Nephron (organoid): Measurements from ENCODE around the gene CTSF.
"Not testable (repeated sequence)": the region's sequence is repeated elsewhere in the genome, so short reads cannot be mapped to it uniquely, and the experiment has no call there.

ENCODE experiments used
- H3K27ac Mint-ChIP-seq, 3 experiments: 2 replicates each; pipeline ENCODE4 v1.8.0; 2020; ENCODE audit warnings: mixed read lengths in 3 of 3, mild to moderate bottlenecking in 2 of 3, moderate library complexity in 1 of 3
- H3K27me3 Mint-ChIP-seq: 2 replicates; pipeline ENCODE4 v1.8.0; 2021; ENCODE audit warnings: low read depth, mild to moderate bottlenecking, moderate library complexity, mixed read lengths
- H3K36me3 Mint-ChIP-seq: 2 replicates; pipeline ENCODE4 v1.8.0; 2020; ENCODE audit warnings: low read depth, mixed read lengths
- H3K4me1 Mint-ChIP-seq: 2 replicates; pipeline ENCODE4 v1.8.0; 2020; ENCODE audit warnings: mixed read lengths
- H3K4me3 Mint-ChIP-seq, 3 experiments: 2 replicates each; pipeline ENCODE4 v1.8.0; 2020; ENCODE audit warnings: mild to moderate bottlenecking in 3 of 3, mixed read lengths in 3 of 3, moderate library complexity in 2 of 3
- H3K9me3 Mint-ChIP-seq: 2 replicates; pipeline ENCODE4 v1.8.0; 2020; ENCODE audit warnings: mixed read lengths
- TF ChIP-seq, protein P1 (sequence below), 3 experiments: fragments of 200-600 bp; sonication (generic); IDR thresholded peaks; one replicate each; pipeline ENCODE4 v1.5.0; 2021; ENCODE audit warnings: antibody characterized with exemption in 3 of 3; ENCODE audit not compliant: unreplicated experiment in 3 of 3

Gene CTSF

DNA sequence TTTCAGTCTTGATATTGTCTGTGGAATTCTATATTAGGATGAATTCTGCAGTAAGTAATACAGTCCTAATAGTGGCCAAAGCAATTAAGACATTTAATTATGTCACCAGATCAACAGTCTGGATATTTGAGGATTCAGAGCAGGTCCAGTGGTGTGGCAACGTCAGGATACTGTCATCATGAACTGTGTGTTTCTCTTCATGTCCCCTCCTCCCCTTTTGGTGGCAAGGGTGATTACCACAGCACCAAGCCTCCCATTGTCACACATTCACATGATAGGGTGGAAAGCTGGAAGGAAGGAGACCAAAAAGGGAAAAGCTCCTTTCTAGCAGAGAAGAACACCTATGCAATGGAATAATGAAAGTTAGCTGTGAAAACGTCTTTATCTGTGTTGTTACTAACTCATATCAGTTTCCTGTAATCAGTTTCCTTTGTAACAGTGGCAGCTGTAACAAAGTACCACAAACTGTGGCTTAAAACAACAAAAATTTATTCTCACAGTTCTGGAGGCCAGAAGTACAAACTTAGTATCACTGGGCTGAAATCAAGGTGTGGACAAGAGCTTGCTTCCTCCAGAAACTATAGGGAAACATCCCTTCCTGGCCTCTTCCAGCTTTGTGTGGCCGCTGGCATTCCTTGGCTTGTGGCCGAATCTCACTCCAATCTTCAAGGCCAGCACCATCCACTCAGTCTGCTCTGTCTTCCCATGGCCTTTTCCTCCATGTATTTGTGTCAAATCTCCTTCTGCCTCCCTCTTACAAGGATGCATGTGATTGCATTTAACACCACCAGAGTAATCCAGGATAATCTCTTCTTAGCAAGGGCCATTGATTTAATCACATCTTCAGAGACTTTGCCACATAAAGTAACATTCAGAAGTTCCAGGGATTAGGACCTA, 41.6 kb upstream of the CTSF start:
- Mint-ChIP-seq H3K9me3 (no peaks in the 10 kb centered on the region), H3K36me3 (peaks cover 9% of the 10 kb centered on the region), H3K27me3 (no peaks in the 10 kb centered on the region), H3K4me3 (no peak overlapping the region), H3K4me1 (peaks cover 6% of the 10 kb centered on the region), H3K27ac (peak overlapping the region in 1 of 3 experiments; percentile 6)
- TF ChIP-seq, protein P1, sequence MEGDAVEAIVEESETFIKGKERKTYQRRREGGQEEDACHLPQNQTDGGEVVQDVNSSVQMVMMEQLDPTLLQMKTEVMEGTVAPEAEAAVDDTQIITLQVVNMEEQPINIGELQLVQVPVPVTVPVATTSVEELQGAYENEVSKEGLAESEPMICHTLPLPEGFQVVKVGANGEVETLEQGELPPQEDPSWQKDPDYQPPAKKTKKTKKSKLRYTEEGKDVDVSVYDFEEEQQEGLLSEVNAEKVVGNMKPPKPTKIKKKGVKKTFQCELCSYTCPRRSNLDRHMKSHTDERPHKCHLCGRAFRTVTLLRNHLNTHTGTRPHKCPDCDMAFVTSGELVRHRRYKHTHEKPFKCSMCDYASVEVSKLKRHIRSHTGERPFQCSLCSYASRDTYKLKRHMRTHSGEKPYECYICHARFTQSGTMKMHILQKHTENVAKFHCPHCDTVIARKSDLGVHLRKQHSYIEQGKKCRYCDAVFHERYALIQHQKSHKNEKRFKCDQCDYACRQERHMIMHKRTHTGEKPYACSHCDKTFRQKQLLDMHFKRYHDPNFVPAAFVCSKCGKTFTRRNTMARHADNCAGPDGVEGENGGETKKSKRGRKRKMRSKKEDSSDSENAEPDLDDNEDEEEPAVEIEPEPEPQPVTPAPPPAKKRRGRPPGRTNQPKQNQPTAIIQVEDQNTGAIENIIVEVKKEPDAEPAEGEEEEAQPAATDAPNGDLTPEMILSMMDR (IDR thresholded peaks at IDR 0.05; ENCODE audit: unreplicated experiment in 3 of 3): no peak

DNA sequence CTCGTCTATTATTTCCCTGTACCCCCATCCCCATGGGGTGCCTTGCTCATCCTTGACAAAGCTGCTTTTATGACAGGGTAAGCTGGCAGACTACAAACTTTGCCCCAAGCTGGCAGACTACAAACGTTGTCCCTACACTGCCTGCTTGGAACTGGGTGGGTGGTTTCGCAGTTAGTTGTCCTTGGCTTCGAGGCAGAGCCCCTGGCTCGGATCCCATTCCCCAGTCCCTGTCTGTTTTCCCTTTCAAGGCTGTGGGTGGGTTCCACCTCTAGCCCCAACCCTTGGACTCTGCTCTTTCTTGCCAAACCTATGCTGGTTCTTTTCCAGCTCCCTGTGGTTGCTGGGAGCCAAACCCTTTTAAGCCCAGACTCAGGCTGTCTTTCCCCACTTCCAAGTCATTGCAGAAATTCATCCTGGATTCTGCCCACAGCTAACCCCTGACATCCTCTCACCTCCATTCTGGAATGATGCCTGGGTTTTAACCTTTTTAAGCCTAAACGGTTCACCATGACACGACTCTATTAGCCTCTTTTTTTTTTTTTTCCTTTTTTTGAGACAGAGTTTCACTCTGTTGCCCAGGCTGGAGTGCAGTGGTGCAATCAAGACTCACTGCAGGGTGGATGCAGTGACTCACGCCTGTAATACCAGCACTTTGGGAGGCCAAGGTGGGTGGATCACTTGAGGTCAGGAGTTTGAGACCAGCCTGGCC, 38.9 kb upstream of the CTSF start:
- Mint-ChIP-seq H3K4me1 (peaks cover 7% of the 10 kb centered on the region), H3K36me3 (peaks cover 20% of the 10 kb centered on the region), H3K27me3 (no peaks in the 10 kb centered on the region), H3K9me3 (no peaks in the 10 kb centered on the region), H3K4me3 (no peak overlapping the region), H3K27ac (peak overlapping the region; percentile 13 to 83 (median 78))
- TF ChIP-seq, protein P1 (IDR thresholded peaks at IDR 0.05; ENCODE audit: unreplicated experiment in 3 of 3): no peak

DNA sequence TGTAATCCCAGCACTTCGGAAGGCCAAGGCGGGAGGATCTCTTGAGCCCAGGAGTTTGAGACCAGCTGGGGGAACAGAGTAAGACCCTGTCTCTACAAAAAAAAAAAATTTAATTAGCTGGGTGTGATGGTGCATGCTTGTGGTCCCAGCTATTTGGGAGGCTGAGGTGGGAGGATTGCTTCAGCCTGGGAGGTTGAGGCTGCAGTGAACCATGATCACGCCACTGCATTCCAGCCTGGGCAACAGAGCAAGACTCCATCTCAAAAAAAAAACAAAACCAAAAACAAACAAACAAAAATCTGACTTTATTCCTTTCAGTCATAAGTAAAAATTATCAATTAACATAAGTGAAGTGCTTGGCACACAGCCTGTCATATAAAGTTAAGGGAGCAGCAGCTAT, 38.2 kb upstream of the CTSF start:
- H3K9me3 Mint-ChIP-seq, H3K4me3 Mint-ChIP-seq, H3K27me3 Mint-ChIP-seq: not testable (repeated sequence)
- H3K4me1 Mint-ChIP-seq: peaks cover 10% of the 10 kb centered on the region
- peaks cover 25% of the 10 kb centered on the region for H3K36me3 Mint-ChIP-seq
- peak overlapping the region in 1 of 3 experiments; percentile 78 for H3K27ac Mint-ChIP-seq

DNA sequence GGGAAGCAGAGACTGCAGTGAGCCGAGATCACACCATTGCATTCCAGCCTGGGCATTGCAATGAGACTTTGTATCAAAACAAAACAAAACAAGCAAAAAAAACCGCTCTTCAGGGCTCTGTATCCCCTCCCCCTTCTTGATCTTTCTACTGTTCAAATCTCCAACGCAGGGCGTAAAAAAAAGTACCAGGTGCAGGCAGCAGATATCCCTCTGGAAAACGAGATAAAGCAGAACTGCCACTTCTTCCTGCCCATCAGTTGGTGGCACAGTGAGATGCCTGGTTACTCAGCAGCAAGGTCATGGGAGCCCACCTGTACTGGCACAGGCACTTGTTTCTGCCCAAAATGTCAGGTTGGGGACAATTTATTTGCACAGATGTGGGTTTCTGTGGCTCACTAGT, 35.7 kb upstream of the CTSF start:
- Mint-ChIP-seq H3K9me3 (no peaks in the 10 kb centered on the region), H3K4me3 (no peak overlapping the region), H3K36me3 (peaks cover 33% of the 10 kb centered on the region), H3K4me1 (peaks cover 10% of the 10 kb centered on the region), H3K27ac (no peak overlapping the region), H3K27me3 (no peaks in the 10 kb centered on the region)
- TF ChIP-seq, protein P1 (IDR thresholded peaks at IDR 0.05; ENCODE audit: unreplicated experiment in 3 of 3): no peak

GRCh38 chr11:66603072-66603471, 34.7 kb upstream of the CTSF start:
- no peaks in the 10 kb centered on the region for H3K9me3 Mint-ChIP-seq
- peaks cover 38% of the 10 kb centered on the region for H3K36me3 Mint-ChIP-seq
- no peak overlapping the region for H3K4me3 Mint-ChIP-seq
- H3K4me1 Mint-ChIP-seq: peaks cover 10% of the 10 kb centered on the region
- TF ChIP-seq, protein P1 (IDR thresholded peaks at IDR 0.05; ENCODE audit: unreplicated experiment in 3 of 3): no peak
- H3K27me3 Mint-ChIP-seq: no peaks in the 10 kb centered on the region
- H3K27ac Mint-ChIP-seq: no peak overlapping the region

DNA sequence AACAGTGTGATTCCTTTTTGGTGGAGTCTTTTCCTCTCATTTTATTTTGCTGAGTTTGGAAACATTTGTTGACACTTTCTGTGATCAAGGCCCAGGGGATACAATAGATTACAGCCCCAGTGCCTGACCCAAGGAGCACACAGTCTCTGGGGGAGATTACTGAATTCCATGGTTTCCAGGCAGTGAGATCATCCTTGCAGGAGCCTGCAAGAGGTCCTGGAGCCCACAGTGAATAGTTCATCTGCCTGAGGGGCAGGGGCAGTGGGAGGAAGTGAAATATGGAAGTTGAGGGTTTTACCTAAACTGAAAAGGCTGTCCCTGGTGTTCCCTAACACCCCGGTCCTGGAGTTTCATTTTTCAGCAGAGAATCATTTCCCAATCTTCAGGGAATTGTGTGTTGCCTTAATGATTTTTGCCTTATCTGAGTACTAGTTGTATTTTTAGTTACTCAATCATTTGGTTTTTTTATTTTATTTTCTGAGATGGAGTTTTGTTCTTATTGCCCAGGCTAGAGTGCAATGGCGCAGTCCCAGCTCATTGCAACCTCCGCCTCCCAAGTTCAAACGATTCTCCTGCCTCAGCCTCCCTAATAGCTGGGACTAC, 32.3 kb upstream of the CTSF start:
- H3K27ac Mint-ChIP-seq: peak overlapping the region in 1 of 3 experiments; percentile 47
- no peak overlapping the region for H3K4me3 Mint-ChIP-seq
- peaks cover 39% of the 10 kb centered on the region for H3K36me3 Mint-ChIP-seq
- H3K27me3 Mint-ChIP-seq: no peaks in the 10 kb centered on the region
- TF ChIP-seq, protein P1 (IDR thresholded peaks at IDR 0.05; ENCODE audit: unreplicated experiment in 3 of 3): no peak
- H3K9me3 Mint-ChIP-seq: no peaks in the 10 kb centered on the region
- H3K4me1 Mint-ChIP-seq: peaks cover 5% of the 10 kb centered on the region
